GM19324 (cell line): ENCODE data around the gene GRIPAP1.

Experiments used
- ATAC-seq: cut with Tn5 transposase; IDR thresholded peaks from one replicate; pipeline ENCODE4 v1.9.1; 2021; ENCODE audit warnings: mild to moderate bottlenecking, moderate library complexity; ENCODE audit not compliant: unreplicated experiment, low FRiP score

The GRIPAP1 gene

GRCh38 chrX:48927736-48928382 lies 74.2 kb downstream of the GRIPAP1 start:
- no peak for ATAC-seq

DNA sequence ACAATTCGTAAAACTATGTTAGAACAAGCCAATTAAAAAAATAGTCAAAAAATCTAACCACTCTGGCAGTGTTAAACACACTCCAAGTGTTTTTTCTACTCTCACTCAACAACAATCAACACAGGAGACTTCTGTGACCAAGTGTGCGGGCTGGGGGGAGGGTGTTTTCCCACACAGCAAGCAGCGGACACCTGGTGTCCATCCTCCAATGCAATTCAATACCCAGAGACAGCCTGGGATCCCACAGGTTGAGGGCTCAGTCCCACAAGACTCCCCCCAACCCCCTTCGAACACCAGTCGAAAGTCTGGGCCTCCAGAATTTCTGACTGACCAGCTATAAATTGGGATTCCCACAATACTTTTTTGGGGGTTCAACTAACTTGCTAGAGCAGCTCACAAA lies 74.9 kb downstream of the GRIPAP1 start:
- no peak for ATAC-seq

- no peak for ATAC-seq
Observed at GRCh38 chrX:48924270-48924669, 77.8 kb downstream of the GRIPAP1 start.

- ATAC-seq: no peak
Observed at GRCh38 chrX:48923771-48924170, 78.3 kb downstream of the GRIPAP1 start.
